ENCODE measurements around the gene CASZ1. TPM values are rescaled to one million over a fixed set of nuclear protein-coding genes. Genes with fewer than 3 reads are reported as not detected.

The CASZ1 gene
- total RNA-seq, 1 donor from 2014 or later, result 4.0 TPM

GRCh38 chr1:10647414-10648170, 148.9 kb downstream of the CASZ1 start:
- no peak overlapping the region for H3K27ac ChIP-seq (ENCODE audit: low read depth, low read length)
- no peaks in the 10 kb centered on the region for H4K20me1 ChIP-seq (ENCODE audit: insufficient read depth, low read length)
- no peaks in the 10 kb centered on the region for H3K79me2 ChIP-seq (ENCODE audit: insufficient read depth, low read length)
- H3K27me3 ChIP-seq (ENCODE audit: insufficient read depth, low read length), result no peaks in the 10 kb centered on the region
- TF ChIP-seq CTCF (IDR thresholded peaks at IDR 0.05; ENCODE audit: insufficient read depth, low read depth, low read length), result no peak
- no peak for TF ChIP-seq EZH2 (IDR thresholded peaks at IDR 0.05; ENCODE audit: insufficient read depth, low read length)
- no peaks in the 10 kb centered on the region for H3K36me3 ChIP-seq (ENCODE audit: insufficient read depth, low read length)
- Mint-ChIP-seq H3K36me3 (ENCODE audit: low read depth, unreplicated experiment) (no peaks in the 10 kb centered on the region), H3K27me3 (ENCODE audit: low read depth, unreplicated experiment) (peaks cover 2% of the 10 kb centered on the region), H3K27ac (ENCODE audit: unreplicated experiment) (no peak overlapping the region), H3K4me1 (ENCODE audit: low read depth, unreplicated experiment) (peaks cover 2% of the 10 kb centered on the region), H3K4me3 (ENCODE audit: unreplicated experiment) (no peak overlapping the region), H3K9me3 (ENCODE audit: unreplicated experiment) (no peaks in the 10 kb centered on the region)
- no peak overlapping the region for H2AFZ ChIP-seq (ENCODE audit: low read depth, low read length)
- FAIRE-seq, result no peak
- H3K4me3 ChIP-seq (ENCODE audit: insufficient read depth, low read depth, low read length), result no peak overlapping the region
- no peak overlapping the region for H3K9ac ChIP-seq (ENCODE audit: low read length)
- no peak overlapping the region for H3K4me2 ChIP-seq (ENCODE audit: low read length)
- H3K9me3 ChIP-seq (ENCODE audit: insufficient read depth, low read depth, low read length), result no peaks in the 10 kb centered on the region
- DNase-seq (ENCODE audit: low read depth), result no peak
- no peaks in the 10 kb centered on the region for H3K4me1 ChIP-seq (ENCODE audit: insufficient read depth, low read length)

GRCh38 chr1:10646347-10646861, 150.0 kb downstream of the CASZ1 start:
- H3K36me3 Mint-ChIP-seq (ENCODE audit: low read depth, unreplicated experiment), result no peaks in the 10 kb centered on the region
- H3K4me3 Mint-ChIP-seq (ENCODE audit: unreplicated experiment), result no peak overlapping the region
- no peak overlapping the region for H2AFZ ChIP-seq (ENCODE audit: low read depth, low read length)
- TF ChIP-seq CTCF (IDR thresholded peaks at IDR 0.05; ENCODE audit: insufficient read depth, low read depth, low read length), result no peak
- TF ChIP-seq EZH2 (IDR thresholded peaks at IDR 0.05; ENCODE audit: insufficient read depth, low read length), result no peak
- no peaks in the 10 kb centered on the region for H3K79me2 ChIP-seq (ENCODE audit: insufficient read depth, low read length)
- H3K4me1 ChIP-seq (ENCODE audit: insufficient read depth, low read length), result no peaks in the 10 kb centered on the region
- no peaks in the 10 kb centered on the region for H4K20me1 ChIP-seq (ENCODE audit: insufficient read depth, low read length)
- no peak overlapping the region for H3K9ac ChIP-seq (ENCODE audit: low read length)
- H3K4me2 ChIP-seq (ENCODE audit: low read length), result no peak overlapping the region
- H3K27ac ChIP-seq (ENCODE audit: low read depth, low read length), result no peak overlapping the region
- DNase-seq (ENCODE audit: low read depth), result peak; percentile 47
- no peak overlapping the region for H3K27ac Mint-ChIP-seq (ENCODE audit: unreplicated experiment)
- no peaks in the 10 kb centered on the region for H3K9me3 Mint-ChIP-seq (ENCODE audit: unreplicated experiment)
- H3K27me3 ChIP-seq (ENCODE audit: insufficient read depth, low read length), result no peaks in the 10 kb centered on the region
- H3K36me3 ChIP-seq (ENCODE audit: insufficient read depth, low read length), result no peaks in the 10 kb centered on the region
- H3K27me3 Mint-ChIP-seq (ENCODE audit: low read depth, unreplicated experiment), result peaks cover 2% of the 10 kb centered on the region
- H3K4me3 ChIP-seq (ENCODE audit: insufficient read depth, low read depth, low read length), result no peak overlapping the region
- no peak for FAIRE-seq
- peaks cover 2% of the 10 kb centered on the region for H3K4me1 Mint-ChIP-seq (ENCODE audit: low read depth, unreplicated experiment)
- H3K9me3 ChIP-seq (ENCODE audit: insufficient read depth, low read depth, low read length), result no peaks in the 10 kb centered on the region
